ENCODE data around the gene EFCAB11. TPM values are rescaled to one million over a fixed set of nuclear protein-coding genes. Genes with fewer than 3 reads are reported as not detected.
"Not testable (repeated sequence)": the region's sequence is repeated elsewhere in the genome, so short reads cannot be mapped to it uniquely, and the experiment has no call there.

EFCAB11 gene
- total RNA-seq, 1 experiment from 2014 or later, result 18.1 TPM

- H3K9me2 ChIP-seq (ENCODE audit: insufficient read depth); H3K27me3 ChIP-seq (ENCODE audit: insufficient read depth, low read length); H4K20me1 ChIP-seq (ENCODE audit: insufficient read depth); RAD21 ChIA-PET (ENCODE audit: low non-redundant PET in 1 of 2, low total read pairs in 2 of 2, uncharacterized antibody in 2 of 2, unreplicated experiment in 2 of 2); ATAC-seq; H3K4me3 ChIP-seq (replicated peaks in 1 of 2; ENCODE audit: low read depth in 1 of 2, low read length in 2 of 2); H3K4me2 ChIP-seq (ENCODE audit: low read length); H3K9me3 ChIP-seq (ENCODE audit: control insufficient read depth in 1 of 2, insufficient read depth in 1 of 2, low read depth in 1 of 2, low read length in 2 of 2); CTCF ChIA-PET; BruUV-seq (replicated peaks); DNase-seq (ENCODE audit: low read depth, low spot score); H3K4me1 ChIP-seq (ENCODE audit: control insufficient read depth in 1 of 2, insufficient read depth in 2 of 2, low read length in 2 of 2); H2AFZ ChIP-seq (ENCODE audit: low read depth, low read length, poor library complexity, severe bottlenecking); POLR2A ChIA-PET; H3K36me3 ChIP-seq (ENCODE audit: control insufficient read depth in 1 of 2, insufficient read depth in 2 of 2, low read length in 2 of 2); H3K9ac ChIP-seq (ENCODE audit: low read length); H3K79me2 ChIP-seq (ENCODE audit: insufficient read depth, low read length); H3K27ac ChIP-seq (ENCODE audit: low read depth, low read length): not testable (repeated sequence)
- intact Hi-C loops (cut with micrococcal nuclease), result loop anchor here (10.0 kb wide), 1 partner anchor 1949 kb away; no protein-coding TSS in a partner anchor
Measured at GRCh38 chr14:89893388-89893787, 61.1 kb downstream of the EFCAB11 start.

- H2AFZ ChIP-seq (ENCODE audit: low read depth, low read length, poor library complexity, severe bottlenecking), result no peak overlapping the region
- no TSS peak for BruUV-seq (replicated peaks)
- TF ChIP-seq REST (IDR thresholded peaks at IDR 0.05; ENCODE audit: low read depth) (no peak), ATF3 (IDR thresholded peaks at IDR 0.05) (no peak), JUND (IDR thresholded peaks at IDR 0.05) (no peak), EZH2phosphoT487 (IDR thresholded peaks at IDR 0.05; ENCODE audit: borderline replicate concordance) (no peak), POLR2A (IDR thresholded peaks at IDR 0.05; ENCODE audit: borderline replicate concordance, extremely low read depth, insufficient read depth, insufficient read length) (no peak), ELF1 (IDR thresholded peaks at IDR 0.05; ENCODE audit: borderline replicate concordance, low read depth) (no peak), CBX3 (IDR thresholded peaks at IDR 0.05; ENCODE audit: low read depth) (no peak), ZFX (IDR thresholded peaks at IDR 0.05) (no peak), CEBPB (IDR thresholded peaks at IDR 0.05; ENCODE audit: low read depth) (no peak), YY1 (IDR thresholded peaks at IDR 0.05; ENCODE audit: extremely low read depth, insufficient replicate concordance, low read depth, low read length) (no peak), FOSL1 (IDR thresholded peaks at IDR 0.05; ENCODE audit: low read depth) (no peak), EZH2 (IDR thresholded peaks at IDR 0.05) (no peak)
Measured at GRCh38 chr14:89892953-89893352, 61.6 kb downstream of the EFCAB11 start.

GRCh38 chr14:89891721-89892120 lies 62.8 kb downstream of the EFCAB11 start:
- H3K4me1 ChIP-seq (ENCODE audit: control insufficient read depth in 1 of 2, insufficient read depth in 2 of 2, low read length in 2 of 2); H3K79me2 ChIP-seq (ENCODE audit: insufficient read depth, low read length); H3K27me3 ChIP-seq (ENCODE audit: insufficient read depth, low read length); RAD21 ChIA-PET (ENCODE audit: low non-redundant PET in 1 of 2, low total read pairs in 2 of 2, uncharacterized antibody in 2 of 2, unreplicated experiment in 2 of 2); H3K9me3 ChIP-seq (ENCODE audit: control insufficient read depth in 1 of 2, insufficient read depth in 1 of 2, low read depth in 1 of 2, low read length in 2 of 2); H3K9me2 ChIP-seq (ENCODE audit: insufficient read depth); H3K4me2 ChIP-seq (ENCODE audit: low read length); H3K4me3 ChIP-seq (replicated peaks in 1 of 2; ENCODE audit: low read depth in 1 of 2, low read length in 2 of 2); H3K9ac ChIP-seq (ENCODE audit: low read length); CTCF ChIA-PET; POLR2A ChIA-PET; ATAC-seq; DNase-seq (ENCODE audit: low read depth, low spot score); H4K20me1 ChIP-seq (ENCODE audit: insufficient read depth); H2AFZ ChIP-seq (ENCODE audit: low read depth, low read length, poor library complexity, severe bottlenecking); BruUV-seq (replicated peaks); H3K27ac ChIP-seq (ENCODE audit: low read depth, low read length); H3K36me3 ChIP-seq (ENCODE audit: control insufficient read depth in 1 of 2, insufficient read depth in 2 of 2, low read length in 2 of 2): not testable (repeated sequence)
- intact Hi-C loops (cut with micrococcal nuclease), result loop anchor here (10.0 kb wide), 1 partner anchor 1947 kb away; no protein-coding TSS in a partner anchor

More at GRCh38 chr14:89892953-89893352, 61.6 kb downstream of the EFCAB11 start:
- Histone ChIP-seq H3K9me3 (ENCODE audit: control insufficient read depth in 1 of 2, insufficient read depth in 1 of 2, low read depth in 1 of 2, low read length in 2 of 2) (no peaks in the 10 kb centered on the region), H3K4me1 (ENCODE audit: control insufficient read depth in 1 of 2, insufficient read depth in 2 of 2, low read length in 2 of 2) (no peaks in the 10 kb centered on the region), H3K36me3 (ENCODE audit: control insufficient read depth in 1 of 2, insufficient read depth in 2 of 2, low read length in 2 of 2) (no peaks in the 10 kb centered on the region), H3K79me2 (ENCODE audit: insufficient read depth, low read length) (no peaks in the 10 kb centered on the region), H3K9ac (ENCODE audit: low read length) (no peak overlapping the region), H3K4me3 (replicated peaks in 1 of 2; ENCODE audit: low read depth in 1 of 2, low read length in 2 of 2) (no peak overlapping the region), H3K9me2 (ENCODE audit: insufficient read depth) (no peaks in the 10 kb centered on the region), H3K27me3 (ENCODE audit: insufficient read depth, low read length) (no peaks in the 10 kb centered on the region), H3K4me2 (ENCODE audit: low read length) (no peak overlapping the region), H3K27ac (ENCODE audit: low read depth, low read length) (no peak overlapping the region), H4K20me1 (ENCODE audit: insufficient read depth) (no peaks in the 10 kb centered on the region)
- ATAC-seq, result no peak
- intact Hi-C loops (cut with micrococcal nuclease), result loop anchor here (10.0 kb wide), 1 partner anchor 1948 kb away; no protein-coding TSS in a partner anchor
- POLR2A ChIA-PET, result no interaction called here
- RAD21 ChIA-PET (ENCODE audit: low non-redundant PET in 1 of 2, low total read pairs in 2 of 2, uncharacterized antibody in 2 of 2, unreplicated experiment in 2 of 2), result no interaction called here
- DNase-seq (ENCODE audit: low read depth, low spot score), result no peak
- CTCF ChIA-PET, result no interaction called here
